Caki2 (cell line): ENCODE results near the gene C18orf54. TPM values are rescaled to one million over a fixed set of nuclear protein-coding genes. Genes with fewer than 3 reads are reported as not detected.
"Not testable (repeated sequence)": the region's sequence is repeated elsewhere in the genome, so short reads cannot be mapped to it uniquely, and the experiment has no call there.

Source experiments
- DNase-seq: peaks from one replicate; pipeline ENCODE4 v3.0.0-alpha.2; 2015; ENCODE audit warnings: low read depth
- in situ Hi-C: cut with HindIII; loops from 2 replicates; pipeline ENCODE4 v1.10.0; 2016; ENCODE audit warnings: low sequenced_read_pairs, low pct_unique_long_range_greater_than_20kb, mixed read lengths
- total RNA-seq: library from RNA; depleted of rRNA; stranded (reverse); fragments of >200 nt; shearing (Covaris generic); gene quantifications from 2 replicates; pipeline ENCODE4 v1.2.3, GENCODE V29; 2014; ENCODE audit warnings: low replicate concordance

The C18orf54 gene
- total RNA-seq, 1 experiment from 2014 or later: 5.6 TPM

DNA sequence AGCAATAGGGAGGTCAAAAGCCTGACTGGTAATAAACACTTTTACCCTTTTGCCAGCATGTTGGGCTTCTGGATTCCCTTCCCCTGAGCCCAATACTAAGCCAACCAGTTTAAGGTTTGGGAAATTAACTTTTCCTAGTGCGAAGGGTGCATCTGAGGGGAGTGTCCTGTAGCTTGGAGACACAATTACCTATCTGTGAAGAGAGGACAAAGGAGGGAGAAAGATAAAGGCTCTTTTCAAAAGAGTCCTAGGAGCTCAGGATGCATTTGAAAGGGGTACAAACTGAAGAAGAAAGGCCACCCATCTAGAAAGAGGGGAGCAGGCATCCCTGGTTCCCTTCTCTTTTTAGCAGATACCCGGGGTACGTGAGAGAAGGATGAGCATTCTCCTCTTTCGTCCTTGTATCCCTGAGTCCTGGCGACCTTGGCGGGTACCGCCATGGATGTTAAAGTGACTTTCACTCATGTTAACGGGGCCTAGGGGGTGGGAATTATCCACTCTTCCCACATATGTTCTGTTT, 25.1 kb downstream of the C18orf54 start:
- DNase-seq: no peak
- in situ Hi-C loops: no loop called here

DNA sequence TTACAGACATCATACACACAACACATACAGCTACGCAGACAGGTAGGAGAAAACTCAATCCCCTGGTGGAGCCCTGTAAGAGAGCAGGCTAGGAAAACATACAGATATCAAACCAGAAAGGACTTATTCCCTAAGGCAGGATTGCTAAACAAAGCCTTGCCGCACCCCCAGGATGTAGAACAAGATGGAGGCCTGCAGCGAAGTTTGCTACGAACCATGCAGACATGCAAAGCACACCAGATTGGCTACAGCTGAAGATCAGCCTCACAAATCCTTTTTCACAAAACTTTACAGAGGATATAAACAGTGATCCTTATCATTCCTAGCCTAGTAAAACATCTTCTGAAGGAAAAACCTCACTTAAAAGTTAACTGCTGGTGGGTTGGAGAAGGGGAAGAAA, 28.3 kb downstream of the C18orf54 start:
- no peak for DNase-seq
- in situ Hi-C loops: no loop called here

DNA sequence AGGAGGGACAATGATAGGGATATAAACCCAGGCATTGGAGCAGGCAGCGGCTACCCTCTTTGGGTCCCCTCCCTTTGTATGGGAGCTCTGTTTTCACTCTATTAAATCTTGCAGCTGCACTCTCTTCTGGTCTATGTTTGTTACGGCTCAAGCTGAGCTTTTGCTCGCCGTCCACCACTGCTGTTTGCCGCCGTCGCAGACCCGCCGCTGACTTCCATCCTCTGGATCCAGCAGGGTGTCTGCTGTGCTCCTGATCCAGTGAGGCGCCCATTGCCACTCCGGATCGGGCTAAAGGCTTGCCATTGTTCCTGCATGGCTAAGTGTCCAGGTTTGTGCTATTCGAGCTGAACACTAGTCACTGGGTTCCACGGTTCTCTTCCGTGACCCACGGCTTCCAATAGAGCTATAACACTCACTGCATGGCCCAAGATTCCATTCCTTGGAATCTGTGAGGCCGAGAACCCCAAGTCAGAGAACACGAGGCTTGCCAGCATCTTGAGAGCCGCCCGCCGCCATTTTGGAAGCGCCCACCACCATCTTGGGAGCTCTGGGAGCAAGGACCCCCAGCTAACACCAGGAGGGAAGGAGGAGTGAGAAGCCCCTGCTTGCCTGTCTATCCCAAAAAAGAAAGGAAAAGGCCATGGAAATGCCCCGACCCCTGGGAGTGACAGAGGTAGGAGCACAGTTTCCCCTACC, 29.2 kb downstream of the C18orf54 start:
- DNase-seq, in situ Hi-C loops: not testable (repeated sequence)

DNA sequence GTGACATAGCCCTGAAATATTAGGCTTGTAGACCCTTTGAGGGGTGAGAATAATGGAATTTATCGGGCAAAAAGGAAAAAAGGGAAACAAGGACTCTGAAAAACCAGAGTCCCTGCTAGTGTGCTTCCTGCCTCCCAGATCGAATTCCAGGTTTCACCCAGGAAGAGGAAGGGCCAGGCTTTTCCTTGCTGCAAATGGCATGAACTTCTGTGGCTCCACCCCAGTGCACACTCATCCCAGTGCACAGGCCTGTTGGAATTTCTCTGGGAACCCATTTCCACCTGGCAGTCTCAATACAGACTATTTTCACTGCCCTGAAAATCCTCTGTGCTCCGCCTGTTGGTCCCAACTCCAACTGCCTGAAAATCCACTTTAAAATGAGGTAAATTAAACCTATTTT, 29.9 kb downstream of the C18orf54 start:
- in situ Hi-C loops: no loop called here
- DNase-seq: no peak

DNA sequence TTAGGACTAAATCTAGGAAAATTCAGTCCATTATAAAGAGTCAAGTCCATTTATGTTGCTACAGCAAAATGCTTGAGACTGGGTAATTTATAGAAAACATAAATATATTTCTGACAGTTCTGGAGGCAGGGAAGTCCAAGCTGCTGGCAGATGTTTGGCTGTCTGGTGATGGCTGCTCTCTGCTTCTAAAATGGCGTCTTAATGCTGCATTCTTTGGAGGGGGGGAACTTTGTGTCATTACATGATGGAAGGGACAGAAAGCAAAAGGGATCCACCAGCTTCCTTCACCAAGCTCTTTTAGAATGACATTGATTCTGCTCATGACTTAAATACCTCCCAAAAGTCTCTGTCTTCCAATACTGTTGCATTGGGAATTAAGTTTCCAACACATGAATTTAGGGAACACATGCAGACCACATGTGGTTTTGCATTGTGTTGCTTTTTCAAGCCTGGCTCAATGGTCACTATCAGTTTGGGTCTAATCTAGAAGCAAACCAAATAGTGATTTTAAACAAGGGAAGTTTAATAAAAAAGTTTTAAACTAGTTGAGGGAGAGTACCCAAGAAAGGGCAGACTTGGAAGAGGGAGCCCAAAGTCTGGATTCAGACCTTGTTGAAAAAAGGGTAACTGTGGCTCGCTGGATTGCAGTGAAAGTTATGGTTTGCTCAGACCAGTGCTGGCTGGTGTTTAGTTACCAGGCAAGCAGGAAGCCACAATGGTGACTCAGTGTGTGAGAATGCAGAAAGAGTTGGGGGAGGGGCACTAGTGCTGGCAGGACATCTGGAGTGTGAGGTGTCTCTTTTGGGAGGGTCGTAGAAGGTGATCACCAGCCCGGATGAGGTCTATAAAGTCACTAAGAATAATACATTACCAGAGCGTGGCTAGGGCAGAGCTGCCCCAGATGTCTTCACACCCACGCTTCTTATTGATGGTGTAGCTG, 30.8 kb downstream of the C18orf54 start:
- in situ Hi-C loops: no loop called here

DNA sequence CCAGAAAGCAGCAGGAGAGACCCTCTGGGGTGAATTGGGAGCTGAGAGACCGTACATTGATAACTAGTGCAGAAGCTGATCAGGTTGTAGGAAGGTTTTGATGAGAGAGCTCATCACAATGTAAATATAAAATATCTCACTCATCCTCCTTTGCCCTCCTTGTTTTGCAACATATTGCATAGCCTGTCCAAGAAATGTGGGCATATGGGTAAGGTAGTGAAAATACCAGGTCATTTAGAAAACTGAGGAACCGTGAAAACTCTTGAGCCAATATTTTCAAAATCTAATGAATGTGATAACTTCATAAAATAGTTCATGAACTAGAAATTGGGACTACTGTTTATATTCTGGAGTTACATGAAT, 31.4 kb downstream of the C18orf54 start:
- DNase-seq: no peak
- in situ Hi-C loops: no loop called here

More for the DNA sequence above, 30.8 kb downstream of the C18orf54 start:
- peak; percentile 68 for DNase-seq

DNA sequence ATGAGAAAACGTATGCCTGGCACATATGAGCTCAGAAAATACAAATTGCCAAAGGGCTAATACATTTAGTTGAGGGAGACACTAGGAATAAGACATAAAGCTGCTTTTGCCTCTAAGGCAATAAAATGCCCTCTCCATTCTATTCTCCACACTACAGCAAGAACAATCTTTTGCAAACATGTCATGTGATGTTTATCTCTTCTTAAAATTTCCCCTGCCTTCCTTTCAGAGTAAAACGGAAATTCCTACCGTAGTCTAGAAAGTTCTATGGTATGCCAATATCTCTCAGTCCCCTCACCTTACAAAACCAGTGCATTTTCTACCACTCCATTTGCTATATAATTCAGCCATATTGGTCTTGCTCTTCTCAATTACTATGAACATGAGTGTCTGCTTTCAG, 33.1 kb downstream of the C18orf54 start:
- in situ Hi-C loops: no loop called here
- no peak for DNase-seq

DNA sequence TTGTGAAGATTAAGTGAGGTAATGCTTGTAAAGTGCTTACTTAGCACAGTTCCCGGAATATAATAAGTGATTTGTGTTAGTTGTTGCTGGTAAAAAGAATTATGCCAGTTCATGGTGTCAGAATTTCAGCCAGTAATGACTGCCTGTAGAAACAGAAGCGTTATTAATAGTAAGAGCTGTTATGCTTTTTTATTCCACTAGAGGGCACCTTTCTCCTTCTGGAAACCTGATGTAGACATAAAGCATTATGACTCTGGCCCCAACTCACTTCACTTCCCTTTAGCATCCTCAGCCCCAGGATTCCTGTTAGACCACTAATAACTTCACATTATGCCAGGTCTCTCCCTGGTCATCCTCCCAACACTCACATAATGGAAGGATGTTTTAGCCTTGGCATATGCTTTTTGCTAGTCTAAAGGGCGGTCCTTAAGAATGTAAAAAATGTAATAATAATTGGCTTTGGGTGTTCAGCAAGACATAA, 34.9 kb downstream of the C18orf54 start:
- peak; percentile 32 for DNase-seq
- in situ Hi-C loops: no loop called here

DNA sequence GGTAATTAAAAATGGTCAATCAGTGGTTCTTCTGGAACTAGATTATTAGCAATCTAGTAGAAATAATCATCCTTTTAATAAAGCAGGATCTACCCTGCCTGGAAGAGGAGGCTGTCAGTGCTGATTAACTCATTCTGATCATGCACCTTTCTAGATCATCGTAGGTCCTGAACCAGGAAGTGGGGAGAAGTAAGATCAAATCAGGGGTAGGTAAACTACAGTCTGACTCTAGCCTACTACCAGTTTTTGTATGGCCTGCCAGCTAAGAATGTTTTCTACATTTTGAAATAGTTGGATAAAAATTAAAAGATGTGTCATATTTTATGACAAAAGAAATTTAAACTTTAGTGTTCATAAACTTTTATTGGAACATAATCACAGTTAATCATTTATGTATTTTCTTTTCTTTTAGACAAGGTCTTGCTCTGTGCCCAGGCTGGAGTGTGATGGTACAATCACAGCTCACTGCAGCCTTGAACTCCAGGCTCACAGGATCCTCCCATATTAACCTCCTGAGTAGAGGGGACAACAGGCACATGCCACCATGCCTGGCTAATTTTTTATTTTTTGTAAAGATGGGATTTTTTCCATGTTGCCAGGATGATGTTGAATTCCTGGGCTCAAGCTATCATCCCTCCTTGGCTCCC, 36.1 kb downstream of the C18orf54 start:
- in situ Hi-C loops: no loop called here

DNA sequence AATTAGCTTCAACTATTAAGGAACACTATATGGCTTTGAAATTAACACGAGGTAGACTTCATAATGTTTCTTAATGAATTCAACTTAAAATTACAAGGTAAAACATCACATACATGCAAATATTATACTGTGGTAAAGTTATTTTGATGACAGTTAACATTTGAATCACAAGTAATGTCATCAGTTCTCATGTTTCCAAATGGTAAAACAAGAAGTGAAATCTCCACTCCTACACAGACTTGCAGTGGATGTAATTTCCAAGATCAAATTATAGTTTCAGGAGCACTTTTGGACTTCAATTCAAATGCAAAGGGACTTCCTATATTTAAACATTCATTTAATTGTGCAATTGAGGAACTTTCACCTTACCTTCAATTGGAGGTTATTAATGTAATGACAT, 39.1 kb downstream of the C18orf54 start:
- in situ Hi-C loops: no loop called here

More for the DNA sequence above, 36.1 kb downstream of the C18orf54 start:
- DNase-seq: no peak

DNA sequence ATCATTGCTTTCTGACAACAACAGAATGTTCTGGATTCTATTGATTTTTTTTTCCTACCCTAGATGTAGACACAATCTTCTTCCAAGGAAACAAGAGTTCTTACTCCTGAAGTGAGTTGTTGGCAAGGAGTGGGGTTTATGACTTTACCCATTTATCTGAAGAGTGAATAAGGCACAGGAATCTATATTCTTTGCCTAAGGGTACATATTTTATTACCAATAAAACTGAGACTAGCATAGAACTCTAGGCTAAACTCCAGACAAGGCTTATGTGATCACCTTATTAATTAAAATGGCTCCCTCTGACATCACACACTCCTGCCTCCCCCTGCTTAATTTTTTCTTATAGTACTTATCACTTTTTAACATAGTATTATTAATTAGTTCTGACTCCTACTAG, 47.6 kb downstream of the C18orf54 start:
- in situ Hi-C loops: no loop called here
- no peak for DNase-seq

More for the DNA sequence above, 39.1 kb downstream of the C18orf54 start:
- no peak for DNase-seq

DNA sequence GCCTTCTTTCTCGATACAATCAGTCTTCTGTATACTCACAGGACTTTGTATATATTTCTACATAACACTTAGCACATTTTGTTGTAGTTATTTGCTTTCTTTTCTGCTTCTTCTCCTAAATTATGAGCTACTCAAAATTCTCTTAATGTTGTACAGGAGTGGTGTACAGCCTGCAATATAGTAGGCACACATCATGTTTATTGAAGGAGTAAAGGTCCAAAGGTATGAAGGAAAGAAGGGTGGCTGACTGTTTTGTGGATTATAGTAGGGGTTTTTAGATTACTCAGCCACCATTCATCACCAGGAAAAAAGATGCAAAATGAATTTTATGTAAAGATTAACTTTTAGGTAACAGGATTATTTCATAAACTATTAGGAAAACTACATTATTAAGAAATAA, 54.1 kb downstream of the C18orf54 start:
- DNase-seq: no peak
- in situ Hi-C loops: no loop called here

DNA sequence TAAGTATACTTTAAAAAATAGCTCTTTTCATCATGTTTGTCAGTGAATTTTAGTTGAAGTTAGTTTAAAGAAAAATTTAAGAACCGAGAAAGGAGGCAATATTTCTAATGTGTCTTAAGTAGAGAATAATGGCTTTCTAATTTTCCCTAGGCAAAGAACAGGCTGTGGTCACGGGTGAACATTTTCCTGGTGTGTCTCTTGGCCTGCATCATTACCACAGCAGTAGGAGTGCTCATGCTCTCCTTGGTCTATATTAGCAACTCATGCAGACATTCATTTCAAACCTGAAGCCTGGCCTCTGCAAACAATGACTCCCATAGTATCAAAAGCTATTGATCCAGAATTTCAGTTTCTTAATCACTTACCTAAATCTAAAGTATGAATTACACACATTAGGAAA, 57.4 kb downstream of the C18orf54 start:
- in situ Hi-C loops: no loop called here
- no peak for DNase-seq

DNA sequence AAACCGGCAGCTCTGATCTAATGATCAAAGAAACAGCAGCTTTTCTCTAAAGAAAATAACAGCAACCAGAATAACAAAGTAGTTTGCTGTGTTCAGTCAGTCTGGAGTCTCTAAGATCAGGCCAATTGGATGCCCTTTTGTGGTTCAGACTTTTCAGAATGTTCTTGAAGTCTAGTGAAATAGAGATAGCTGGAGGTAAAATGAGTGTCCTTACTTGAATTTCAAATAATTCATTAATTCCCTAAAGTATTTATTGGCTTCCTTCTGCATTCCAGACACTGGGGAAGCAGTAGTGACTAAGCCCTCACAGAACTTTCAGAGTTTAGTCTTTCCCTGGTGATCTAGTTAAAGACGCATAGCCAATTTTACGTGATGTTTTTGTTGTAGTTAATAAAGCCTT, 58.7 kb downstream of the C18orf54 start:
- DNase-seq: peak; percentile 6

DNA sequence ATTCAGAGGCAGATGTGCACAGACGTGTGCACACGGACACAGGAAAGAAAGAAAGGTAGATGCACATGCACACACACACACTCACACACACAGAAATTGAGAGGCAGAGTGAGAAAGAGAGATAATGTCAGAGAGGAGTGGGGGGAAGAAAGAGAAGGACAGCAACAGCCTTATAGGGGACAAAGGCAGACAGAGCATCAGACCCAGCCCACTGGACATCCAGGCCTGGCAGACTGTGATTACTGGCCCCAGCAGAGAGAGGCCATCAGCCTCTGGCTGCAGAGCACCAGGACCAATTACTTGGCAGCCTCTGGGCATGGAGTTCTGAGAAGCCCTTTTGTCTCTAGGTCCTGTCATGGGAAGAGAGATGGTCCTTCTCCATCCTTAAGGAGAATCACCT, 66.1 kb downstream of the C18orf54 start:
- no peak for DNase-seq
- in situ Hi-C loops: no loop called here

More for the DNA sequence above, 58.7 kb downstream of the C18orf54 start:
- in situ Hi-C loops: no loop called here

DNA sequence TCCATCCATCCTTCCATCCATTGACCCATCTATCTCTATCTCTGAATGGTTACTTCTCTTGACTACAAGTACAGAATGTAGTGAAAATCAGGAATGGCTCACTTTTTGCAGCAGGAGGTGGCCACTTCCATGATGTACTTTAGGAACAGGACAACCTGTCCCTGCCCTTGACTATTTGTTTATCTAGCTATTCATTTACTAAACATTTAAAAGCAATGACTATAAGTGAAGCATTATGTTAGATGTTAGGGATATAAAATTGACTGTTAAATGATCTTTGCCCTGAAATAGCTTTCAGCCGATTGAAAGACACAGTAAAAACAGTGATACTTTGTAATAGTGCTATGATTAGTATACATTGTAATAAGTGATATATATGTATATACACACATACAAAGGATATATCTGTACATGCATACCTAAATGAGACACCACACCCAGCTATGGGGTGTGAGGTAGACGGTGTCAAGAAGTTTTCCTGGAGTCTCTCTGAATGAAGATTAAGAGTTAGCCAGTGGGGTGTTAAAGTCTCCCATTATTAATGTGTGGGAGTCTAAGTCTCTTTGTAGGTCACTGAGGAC, 68.5 kb downstream of the C18orf54 start:
- no peak for DNase-seq
- in situ Hi-C loops: no loop called here
